NCI-H345 treated with DMSO at 0.1 percent for 48 hours (cell line): ENCODE measurements around the gene PTCH2.
"Not testable (repeated sequence)": the region's sequence is repeated elsewhere in the genome, so short reads cannot be mapped to it uniquely, and the experiment has no call there.

Experiments used
- DNase-seq: peaks from one replicate; lab custom pipeline; 2025; ENCODE audit not compliant: unreplicated experiment; lab: John Stamatoyannopoulos, UW

Gene PTCH2

DNA sequence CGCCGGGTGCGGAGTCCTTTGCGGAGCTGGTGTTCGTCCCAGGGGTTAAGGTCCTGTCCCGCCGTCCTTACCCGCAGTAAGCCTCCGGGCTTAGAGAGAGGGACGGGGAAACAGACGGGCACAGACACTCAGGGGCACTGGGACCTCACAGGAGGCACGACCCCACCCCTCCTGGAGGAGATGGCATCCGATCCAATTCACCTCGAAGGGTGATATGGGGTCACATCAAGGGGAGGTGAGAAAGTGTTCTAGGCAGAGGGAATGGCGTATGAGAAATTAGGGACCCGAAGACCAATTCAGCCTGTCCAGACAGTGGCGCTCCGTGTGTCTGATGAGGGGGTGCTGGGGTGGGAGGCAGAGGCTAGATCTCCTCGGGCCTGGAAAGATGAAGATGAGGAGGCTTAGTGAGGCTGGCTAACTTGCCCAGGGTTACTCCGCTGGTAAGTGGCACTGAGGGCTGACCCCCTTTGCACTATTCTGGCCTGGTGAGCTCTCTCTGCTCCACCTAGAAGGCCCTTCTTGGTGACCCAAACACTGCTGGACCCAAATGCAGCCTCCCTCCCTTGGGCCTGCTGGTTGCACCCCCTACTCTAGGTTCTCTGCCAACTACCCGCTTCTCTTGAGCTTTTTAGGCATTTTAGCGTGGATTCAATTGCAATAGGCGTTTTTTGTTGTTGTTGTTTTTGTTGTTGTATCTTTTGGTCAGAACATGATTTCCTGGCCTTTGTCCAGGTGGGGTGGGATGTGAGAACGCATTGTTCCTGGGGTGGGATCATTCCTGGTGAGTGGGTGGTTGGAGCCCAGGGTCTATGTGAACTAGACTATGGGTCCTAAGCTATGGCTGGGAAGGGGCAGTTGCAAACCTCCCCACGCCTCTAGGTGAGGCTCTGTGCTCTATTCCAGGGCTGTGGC, 22.5 kb downstream of the PTCH2 start:
- no peak for DNase-seq

DNA sequence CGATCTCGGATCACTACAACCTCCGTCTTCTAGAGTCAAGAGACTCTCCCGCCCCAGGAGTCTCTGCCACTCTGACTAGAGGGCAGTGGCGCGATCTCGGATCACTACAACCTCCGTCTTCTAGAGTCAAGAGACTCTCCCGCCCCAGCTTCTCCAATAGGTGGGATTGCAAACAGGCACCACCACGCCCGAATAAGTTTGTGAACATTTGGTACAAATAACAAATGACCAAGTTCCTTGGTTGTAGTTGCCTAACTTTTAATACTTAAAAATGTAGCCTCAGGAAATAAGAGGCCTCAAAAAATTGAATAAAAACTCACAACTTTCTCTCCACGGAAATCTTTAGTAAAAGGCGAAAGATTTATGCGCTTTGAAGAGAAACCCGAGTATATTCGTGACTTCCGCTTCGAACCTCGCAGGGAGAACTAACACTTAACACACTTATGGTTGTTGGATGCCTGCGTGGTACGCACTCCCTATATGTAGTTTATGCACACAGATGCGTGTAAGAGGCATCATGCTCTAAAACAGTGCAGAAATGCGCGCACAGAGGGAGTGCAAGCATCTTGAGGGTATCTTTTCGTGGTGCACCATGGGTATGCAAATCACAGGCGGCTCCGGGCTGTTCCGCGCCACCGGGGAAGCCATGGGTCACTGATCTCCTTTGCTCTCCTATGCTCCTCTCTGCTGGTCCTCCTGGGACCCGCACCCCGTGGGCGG, 23.3 kb downstream of the PTCH2 start:
- DNase-seq: no peak

DNA sequence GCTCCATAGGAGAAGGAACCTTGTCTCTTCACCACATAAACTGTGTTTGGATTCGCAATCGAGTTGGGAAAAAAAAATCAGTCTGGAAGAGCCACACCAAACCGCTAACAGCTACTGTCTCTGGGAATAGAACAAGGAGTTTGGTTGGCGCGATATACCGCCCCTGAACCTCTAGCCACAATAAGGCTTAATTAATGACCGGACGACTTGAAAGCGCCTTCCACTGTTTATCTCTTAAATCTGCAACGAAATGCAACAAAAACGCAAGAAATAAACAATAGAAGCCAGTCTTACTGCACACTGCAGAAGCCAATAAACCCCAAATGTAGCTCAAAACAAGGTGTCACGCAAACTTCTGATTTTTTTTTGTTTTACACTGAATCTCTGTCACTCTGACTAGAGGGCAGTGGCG, 23.9 kb downstream of the PTCH2 start:
- DNase-seq: no peak

DNA sequence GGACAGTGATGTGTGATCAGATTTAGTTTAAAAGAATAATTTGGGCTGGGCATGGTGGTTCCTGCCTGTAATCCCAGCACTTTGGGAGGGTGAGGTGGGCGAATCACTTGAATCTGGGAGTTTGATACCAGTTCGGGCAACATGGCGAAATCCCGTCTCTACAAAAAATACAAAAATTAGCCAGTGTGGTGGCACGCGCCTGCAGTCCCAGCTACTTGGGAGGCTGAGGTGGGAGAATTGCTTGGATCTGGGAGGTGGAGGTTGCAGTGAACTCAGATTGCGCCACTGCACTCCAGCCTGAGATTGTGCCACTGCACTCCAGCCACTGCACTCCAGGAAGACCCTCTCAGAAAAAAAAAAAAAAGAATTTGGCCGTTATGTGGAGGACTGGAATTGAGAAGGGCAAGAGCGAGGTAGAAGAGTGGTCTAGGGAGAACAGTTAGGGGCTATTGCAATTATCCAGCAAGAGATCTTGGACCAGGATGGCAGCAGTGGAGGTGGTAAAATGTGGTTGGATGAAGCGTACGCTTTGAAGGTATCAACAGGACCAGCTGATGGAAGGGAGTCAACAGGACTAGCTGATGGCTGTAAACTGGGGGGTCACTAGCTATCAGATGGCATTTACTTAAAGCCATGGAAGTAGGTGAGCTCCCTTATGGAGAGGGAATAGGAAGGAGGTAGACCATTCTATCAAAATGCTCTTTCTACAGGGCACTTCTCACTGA, 25.1 kb downstream of the PTCH2 start:
- no peak for DNase-seq

DNA sequence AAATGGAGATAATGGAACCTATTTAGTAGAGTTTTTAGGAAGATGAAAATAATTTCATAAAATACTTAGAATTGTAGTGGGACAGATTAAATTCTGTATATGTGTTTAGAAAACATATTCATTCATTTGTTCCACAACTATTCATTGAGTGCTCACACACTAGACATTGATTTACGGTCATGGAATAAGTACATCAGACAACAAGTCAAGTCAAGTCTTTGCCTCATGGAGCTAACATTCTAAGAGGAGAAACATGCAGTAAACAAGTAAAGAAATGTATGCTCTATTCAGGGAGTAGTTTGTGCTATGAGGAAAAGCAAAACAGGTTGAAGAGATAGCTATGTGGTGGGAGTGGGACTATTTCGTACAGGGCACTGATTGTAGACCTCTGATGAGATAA, 25.7 kb downstream of the PTCH2 start:
- DNase-seq: no peak

DNA sequence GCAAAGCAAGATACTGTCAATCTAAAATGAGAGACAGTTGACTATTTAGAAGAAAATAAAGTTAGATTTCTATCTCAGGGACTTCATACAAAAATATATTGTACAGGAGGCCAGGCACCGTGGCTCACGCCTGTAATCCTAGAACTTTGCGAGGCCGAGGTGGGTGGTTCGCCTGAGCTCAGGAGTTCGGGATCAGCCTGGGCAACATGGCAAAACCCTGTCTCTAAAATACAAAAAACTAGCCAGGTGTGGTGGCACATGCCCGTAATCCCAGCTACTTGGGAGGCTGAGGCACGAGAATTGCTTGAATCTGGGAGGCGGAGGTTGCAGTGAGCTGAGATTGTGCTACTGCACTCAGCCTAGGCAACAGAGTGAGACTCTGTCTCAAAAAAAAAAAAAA, 27.1 kb downstream of the PTCH2 start:
- DNase-seq: not testable (repeated sequence)

GRCh38 chr1:44812822-44813543, 30.1 kb downstream of the PTCH2 start:
- DNase-seq: no peak

- no peak for DNase-seq
Observed at GRCh38 chr1:44811234-44811633, 31.8 kb downstream of the PTCH2 start.

- not testable (repeated sequence) for DNase-seq
Observed at GRCh38 chr1:44810762-44811105, 32.3 kb downstream of the PTCH2 start.

- DNase-seq: peak; percentile 26
Observed at GRCh38 chr1:44810101-44810761, 32.8 kb downstream of the PTCH2 start.

DNA sequence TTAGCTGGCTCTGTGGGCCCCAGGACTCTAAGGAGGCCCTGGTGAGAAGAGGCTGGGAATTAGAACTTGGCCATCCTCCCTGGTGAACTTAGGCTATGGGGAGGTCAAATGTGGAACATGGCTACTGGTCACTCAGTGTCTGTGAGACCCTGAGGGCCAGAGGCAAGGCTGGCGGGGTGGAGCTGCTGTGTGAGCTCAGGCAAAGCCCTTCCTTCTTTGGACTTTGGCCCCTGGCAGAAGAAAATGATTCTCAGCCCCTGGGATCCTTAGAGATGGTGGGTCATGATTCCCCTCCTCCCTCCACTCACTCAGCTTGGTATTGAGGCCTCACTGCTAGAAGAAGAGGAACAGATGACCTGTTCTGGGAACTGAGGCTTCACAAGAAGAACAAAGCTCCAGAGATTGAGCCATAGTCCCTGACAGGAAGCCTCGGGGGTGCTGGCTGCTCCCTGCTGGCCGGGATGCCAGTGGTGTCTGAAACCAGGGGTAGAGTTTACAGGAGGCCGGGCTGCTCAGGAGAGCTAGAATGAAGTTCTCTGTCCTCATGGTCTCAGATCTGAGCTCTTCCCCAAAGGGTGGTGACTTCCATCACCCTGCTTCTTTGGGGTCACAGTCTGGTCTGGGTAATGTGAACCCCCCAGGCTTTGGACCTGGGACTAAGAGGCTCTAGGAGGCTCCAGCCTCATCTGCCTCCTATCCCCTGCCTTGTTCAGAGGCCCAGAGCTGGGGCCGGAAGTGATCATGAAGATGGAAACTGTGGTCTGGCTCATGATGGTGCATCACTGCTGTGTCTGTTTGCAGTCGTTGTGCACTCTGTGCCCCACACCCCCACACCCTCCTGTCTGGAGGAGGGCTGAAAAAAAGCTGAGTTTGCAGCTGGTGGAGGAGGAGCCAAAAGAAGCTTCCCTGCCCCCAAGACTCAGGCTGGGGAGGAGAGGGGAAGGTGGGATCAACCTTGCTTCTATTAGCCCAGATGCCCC, 33.8 kb downstream of the PTCH2 start:
- no peak for DNase-seq

- DNase-seq: no peak
Observed at GRCh38 chr1:44808063-44808937, 34.8 kb downstream of the PTCH2 start, which contains the start of gene BTBD19. BTBD19 (plus strand) TSS chr1:44808523; CDS start chr1:44808821, 298 bp downstream.

DNA sequence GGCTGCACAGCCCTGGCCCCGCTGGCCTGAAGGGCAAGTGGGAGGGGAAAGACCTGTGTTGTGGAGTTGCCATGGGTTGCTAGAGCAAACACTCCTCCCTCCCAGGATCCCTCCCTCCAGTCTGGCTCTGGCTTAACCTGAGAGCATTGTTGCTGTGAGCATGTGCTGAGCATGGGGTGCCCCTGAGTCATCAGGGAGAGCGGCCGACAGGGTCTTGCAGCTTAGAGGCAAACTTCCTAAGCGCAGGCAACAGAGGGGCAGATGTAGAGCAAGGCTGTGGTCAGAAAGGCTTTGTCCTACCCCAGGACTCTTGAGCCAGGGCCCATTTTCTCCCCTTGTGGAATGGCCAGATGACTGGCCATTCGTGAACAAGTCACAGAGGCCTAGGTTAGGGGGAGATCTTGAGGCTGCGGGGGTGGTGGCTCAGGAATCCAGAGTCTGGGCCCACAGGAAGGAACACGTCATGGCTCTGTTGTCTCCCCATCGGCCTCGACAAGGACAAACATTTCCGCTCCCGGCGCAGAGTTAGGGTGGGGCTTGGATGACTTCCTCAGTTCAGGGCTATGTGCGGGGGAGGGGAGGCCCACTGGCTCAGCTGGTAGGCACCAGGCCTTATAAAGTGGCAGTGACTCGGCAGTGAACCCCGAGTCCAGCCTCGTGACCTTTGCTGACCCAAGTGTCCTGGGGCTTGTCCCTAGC, 35.5 kb downstream of the PTCH2 start:
- no peak for DNase-seq

DNA sequence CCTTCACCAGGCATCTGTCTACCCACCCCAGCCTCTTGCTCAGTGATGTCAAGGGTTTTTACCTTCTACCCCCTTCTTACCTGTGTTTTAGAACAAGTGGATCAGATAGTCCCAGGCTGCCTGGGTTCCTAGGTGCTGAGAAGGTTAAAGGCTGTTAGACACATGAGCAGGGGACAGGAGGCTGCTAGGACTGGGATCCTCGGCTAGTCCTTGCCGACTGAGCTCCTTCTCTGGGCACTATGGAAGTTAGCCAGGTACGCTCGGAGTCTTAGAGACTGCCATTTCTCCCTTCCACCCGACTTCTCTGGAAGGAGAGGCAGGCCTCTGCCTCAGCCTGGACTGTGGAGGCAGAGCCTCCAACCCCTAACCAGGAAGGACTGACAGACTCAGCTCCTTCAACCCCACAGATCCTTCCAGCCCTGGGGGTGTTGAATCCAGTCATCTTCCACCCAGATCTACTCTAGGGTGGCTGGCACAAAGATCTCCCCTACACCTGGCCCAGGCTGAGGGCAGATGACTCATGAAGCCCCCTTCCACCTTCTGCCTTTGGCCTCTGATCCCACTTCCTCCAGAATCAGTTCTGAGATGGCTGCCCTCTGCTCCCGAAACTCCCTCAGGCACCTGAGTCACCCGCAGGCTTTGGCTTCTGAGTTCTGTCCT, 36.2 kb downstream of the PTCH2 start, which contains the start of gene DYNLT4:
Gene DYNLT4, minus strand, starts transcription at position 648 of the 660 bp plus-strand sequence. CDS start 683 bp downstream, outside the sequence.
- DNase-seq: no peak

DNA sequence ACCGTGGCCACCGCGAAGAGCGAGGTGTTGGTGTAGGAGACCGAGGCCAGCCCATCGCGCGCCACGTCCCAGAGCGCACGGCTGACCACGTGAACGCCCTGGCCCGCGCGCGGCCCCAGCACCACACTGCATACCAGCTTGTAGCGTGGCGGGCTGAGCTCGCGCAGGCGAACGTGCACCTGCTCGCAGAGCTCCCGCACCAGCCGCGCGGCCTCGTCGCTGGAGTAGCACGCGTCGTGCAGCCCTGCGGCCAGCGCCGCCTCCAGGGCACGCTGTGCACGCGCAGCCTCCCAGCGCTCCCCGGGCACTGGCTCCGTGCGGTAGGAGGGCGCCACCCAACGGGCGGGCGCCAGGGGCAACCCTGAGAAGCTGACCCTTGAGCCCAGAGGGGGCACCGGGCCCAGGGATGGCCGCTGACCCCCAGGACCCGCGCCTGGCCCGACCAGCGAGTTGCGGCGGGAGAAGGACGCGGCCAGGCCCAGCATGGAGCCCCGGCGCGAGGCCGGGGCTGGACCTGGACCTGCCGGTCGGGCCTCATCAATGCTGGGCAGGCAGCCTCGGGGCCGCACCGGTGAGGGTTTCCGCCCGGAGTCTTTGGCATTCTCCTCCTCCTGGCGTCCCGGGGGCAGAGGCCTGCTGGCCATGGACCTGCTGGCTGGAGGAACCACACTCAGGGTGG, 36.9 kb downstream of the PTCH2 start:
- no peak for DNase-seq

GRCh38 chr1:44805311-44806024, 37.6 kb downstream of the PTCH2 start:
- DNase-seq: no peak
